HAP-1 (cell line): ENCODE data around the gene EIF4B.

Source experiments
- DNase-seq, 2 experiments: peaks; one replicate each; pipeline ENCODE4 v3.0.0-alpha.2; 2016 to 2020; ENCODE audit warnings: low spot score in 2 of 2
- H3K27me3 ChIP-seq: fragments of 250-450 bp; sonication (Bioruptor Pico); 2 replicates; pipeline ENCODE4 v1.5.1; 2020; ENCODE audit warnings: low read depth, mild to moderate bottlenecking, moderate library complexity
- H3K36me3 ChIP-seq: fragments of 250-450 bp; sonication (Bioruptor Pico); replicated peaks from 2 replicates; pipeline ENCODE4 v1.5.1; 2020; ENCODE audit warnings: mild to moderate bottlenecking
- H3K4me1 ChIP-seq: fragments of 250-450 bp; sonication (Bioruptor Pico); 2 replicates; pipeline ENCODE4 v1.5.1; 2020; ENCODE audit warnings: mild to moderate bottlenecking
- H3K4me3 ChIP-seq: fragments of 250-450 bp; sonication (Bioruptor Pico); 2 replicates; pipeline ENCODE4 v1.5.1; 2020; ENCODE audit warnings: mild to moderate bottlenecking, moderate library complexity
- H3K9me3 ChIP-seq: fragments of 250-450 bp; sonication (Bioruptor Pico); 2 replicates; pipeline ENCODE4 v1.5.1; 2020; ENCODE audit warnings: mild to moderate bottlenecking, moderate library complexity
- in situ Hi-C: fragments of 300-500 bp; cut with MboI; formaldehyde crosslinking; loops from 3 replicates; pipeline ENCODE4 v1.14.3; 2020; ENCODE audit warnings: low sequenced_read_pairs, inconsistent platforms, mixed read lengths

The EIF4B gene

DNA sequence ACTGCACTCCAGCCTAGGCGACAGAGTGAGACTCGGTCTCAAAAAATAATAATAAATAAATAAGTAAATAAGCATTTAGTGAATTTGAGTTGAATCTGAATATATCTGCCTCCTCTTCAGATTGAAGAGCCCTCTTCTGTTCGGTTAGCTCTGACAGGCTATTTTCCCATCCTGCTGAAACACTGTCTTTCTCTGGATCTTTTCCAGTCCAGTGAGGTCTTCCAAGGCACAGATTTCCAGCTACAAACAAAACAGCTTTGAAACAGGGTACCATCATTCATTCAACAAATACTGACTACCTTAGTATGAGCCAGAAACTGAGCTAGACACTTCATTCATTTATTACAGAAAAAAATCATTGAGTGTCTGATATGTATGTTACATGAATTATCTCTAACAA lies 80.1 kb downstream of the EIF4B start:
- Histone ChIP-seq H3K27me3 (no peaks in the 10 kb centered on the region; the same call in none of the 2 replicates), H3K36me3 (no peaks in the 10 kb centered on the region), H3K9me3 (no peaks in the 10 kb centered on the region), H3K4me3 (no peak overlapping the region), H3K4me1 (no peaks in the 10 kb centered on the region)
- in situ Hi-C loops, result no loop called here
- no peak for DNase-seq

DNA sequence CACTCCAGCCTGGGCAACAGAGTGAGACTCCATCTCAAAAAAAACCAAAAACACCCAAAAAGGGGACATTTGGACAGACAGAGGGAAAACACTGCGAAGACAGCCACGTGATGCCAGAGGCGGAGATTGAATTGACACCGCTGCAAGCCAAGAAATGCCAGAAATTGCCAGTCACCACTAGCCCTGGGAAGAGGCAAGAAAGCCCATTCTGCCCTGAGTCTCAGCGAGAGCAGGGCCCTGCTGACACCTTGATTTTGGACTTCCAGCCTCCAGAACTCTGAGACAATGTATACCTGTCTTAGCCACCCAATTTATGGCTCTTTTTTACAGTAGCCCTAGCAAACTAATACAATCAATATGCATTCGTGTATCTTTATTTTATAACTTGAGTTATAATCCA lies 83.8 kb downstream of the EIF4B start:
- no peaks in the 10 kb centered on the region for H3K4me1 ChIP-seq
- DNase-seq, result no peak
- H3K9me3 ChIP-seq, result no peaks in the 10 kb centered on the region
- H3K4me3 ChIP-seq, result no peak overlapping the region
- H3K36me3 ChIP-seq, result no peaks in the 10 kb centered on the region
- in situ Hi-C loops, result no loop called here
- no peaks in the 10 kb centered on the region; the same call in none of the 2 replicates for H3K27me3 ChIP-seq

DNA sequence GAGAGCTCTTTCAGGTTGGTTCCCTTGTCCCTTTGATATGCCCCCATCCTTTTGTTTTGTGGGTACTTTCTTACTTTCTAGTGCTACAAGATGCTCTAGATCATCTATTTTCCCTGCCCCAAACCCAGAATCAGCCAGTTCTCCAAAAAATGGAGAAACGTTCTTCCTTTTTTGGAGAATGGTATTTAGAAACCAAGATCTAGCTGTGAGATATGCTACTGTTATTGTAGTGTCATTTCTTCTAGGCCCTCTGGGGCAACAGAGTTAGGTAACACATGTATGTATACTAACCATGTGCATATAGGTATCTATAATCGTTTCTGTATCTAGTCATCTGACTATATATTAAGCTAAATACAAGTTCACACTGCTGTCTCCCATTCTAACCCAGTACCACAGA lies 84.3 kb downstream of the EIF4B start:
- in situ Hi-C loops, result no loop called here
- no peaks in the 10 kb centered on the region for H3K36me3 ChIP-seq
- H3K4me1 ChIP-seq, result no peaks in the 10 kb centered on the region
- no peaks in the 10 kb centered on the region; the same call in none of the 2 replicates for H3K27me3 ChIP-seq
- no peaks in the 10 kb centered on the region for H3K9me3 ChIP-seq
- no peak overlapping the region for H3K4me3 ChIP-seq
- DNase-seq, result no peak

DNA sequence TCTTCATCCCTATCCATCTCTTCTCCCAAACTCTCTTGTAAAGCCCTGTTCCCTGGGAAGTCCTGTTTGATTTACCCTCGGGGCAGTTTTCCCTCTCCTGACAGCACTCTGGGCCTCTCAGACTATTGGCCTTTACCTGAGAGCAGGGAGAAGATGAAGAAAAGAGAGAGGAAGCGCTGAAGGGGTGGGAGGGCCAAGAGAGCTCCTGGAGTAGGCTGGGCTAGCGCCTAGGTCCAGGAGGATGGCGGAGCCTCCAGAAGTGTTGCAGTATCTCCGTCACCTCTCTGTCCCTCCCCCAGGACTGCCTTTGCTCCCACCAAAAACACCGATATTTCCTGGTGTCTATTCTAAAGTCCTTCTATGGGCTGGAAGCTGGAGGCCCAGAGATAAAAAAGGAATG lies 85.5 kb downstream of the EIF4B start:
- Histone ChIP-seq H3K9me3 (no peaks in the 10 kb centered on the region), H3K27me3 (no peaks in the 10 kb centered on the region; the same call in none of the 2 replicates), H3K4me3 (no peak overlapping the region), H3K36me3 (no peaks in the 10 kb centered on the region), H3K4me1 (no peaks in the 10 kb centered on the region; the same call in 1 of the 2 replicates)
- in situ Hi-C loops, result no loop called here
- no peak for DNase-seq
